Gastrocnemius medialis (tissue), 4 donors: ENCODE measurements around the gene TNFRSF12A.

Experiments
- CTCF ChIP-seq, 5 experiments: fragments of 450-650 bp in 3 of 5; fragments of 200-600 bp in 2 of 5; sonication (generic) in 2 of 5; IDR thresholded peaks in 4 of 5; conservative IDR thresholded peaks in 1 of 5; 1 replicate in 4 of 5; 2 replicates in 1 of 5; pipeline ENCODE4 v1.5.1; 2016 to 2019; ENCODE audit warnings: antibody characterized with exemption in 5 of 5, mild to moderate bottlenecking in 3 of 5, moderate library complexity in 3 of 5
- POLR2A ChIP-seq, 2 donors: fragments of 450-650 bp; IDR thresholded peaks; one replicate each; pipeline ENCODE4 v1.6.1; 2017; ENCODE audit warnings: antibody characterized with exemption in 2 of 2, mild to moderate bottlenecking in 2 of 2, moderate library complexity in 2 of 2

GRCh38 chr16:3027983-3028715 is 8.0 kb downstream of the TNFRSF12A start:
- peak; percentile 23 to 84 (median 77) for TF ChIP-seq CTCF (IDR thresholded peaks at IDR 0.05 in 4 of 5, conservative IDR thresholded peaks at IDR 0.05 in 1 of 5)
- TF ChIP-seq POLR2A (IDR thresholded peaks at IDR 0.05), result no peak
